ENCODE measurements around the gene ANKRD33B.
"Not testable (repeated sequence)": the region's sequence is repeated elsewhere in the genome, so short reads cannot be mapped to it uniquely, and the experiment has no call there.

ANKRD33B gene

DNA sequence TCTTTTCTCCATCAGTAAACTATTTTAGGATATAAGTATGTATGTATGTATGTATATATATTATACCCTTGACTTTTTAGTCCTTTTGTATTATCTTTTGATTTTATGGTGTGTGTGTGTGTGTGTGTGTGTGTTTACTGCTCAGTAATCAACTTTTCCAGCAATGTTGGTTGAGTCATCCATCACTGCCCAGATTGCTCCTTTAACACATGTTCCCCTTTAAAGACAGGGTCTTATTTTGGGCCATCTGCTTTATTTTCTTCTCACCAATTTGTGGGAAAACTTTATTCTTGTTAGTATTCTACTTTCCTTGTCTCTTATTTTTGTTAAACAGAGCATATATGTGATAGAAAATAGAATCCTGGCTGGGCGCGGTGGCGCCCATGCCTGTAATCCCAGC lies 28.1 kb downstream of the ANKRD33B start:
- no peak for DNase-seq (ENCODE audit: low read depth in 2 of 2, low spot score in 1 of 2)

DNA sequence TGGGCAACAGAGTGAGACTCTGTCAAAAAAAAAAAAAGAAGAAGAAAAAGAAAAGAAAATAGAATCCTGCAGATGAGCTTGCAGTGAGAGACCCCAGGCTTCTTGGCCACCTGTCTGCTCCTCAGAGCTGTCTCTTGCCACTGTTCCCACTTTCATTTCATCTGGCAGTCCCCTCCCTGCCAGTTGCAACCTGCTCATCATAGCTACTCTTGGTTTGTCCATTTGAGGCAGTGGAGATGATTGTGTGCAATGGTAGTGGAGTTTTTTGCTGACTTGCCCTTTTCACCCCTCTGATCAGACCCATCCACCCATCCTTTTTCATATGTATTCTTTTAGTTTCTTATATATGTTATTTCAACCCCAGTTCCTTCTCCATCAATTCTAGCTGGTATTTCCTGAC lies 28.7 kb downstream of the ANKRD33B start:
- no peak for DNase-seq (ENCODE audit: low read depth in 2 of 2, low spot score in 1 of 2)

DNA sequence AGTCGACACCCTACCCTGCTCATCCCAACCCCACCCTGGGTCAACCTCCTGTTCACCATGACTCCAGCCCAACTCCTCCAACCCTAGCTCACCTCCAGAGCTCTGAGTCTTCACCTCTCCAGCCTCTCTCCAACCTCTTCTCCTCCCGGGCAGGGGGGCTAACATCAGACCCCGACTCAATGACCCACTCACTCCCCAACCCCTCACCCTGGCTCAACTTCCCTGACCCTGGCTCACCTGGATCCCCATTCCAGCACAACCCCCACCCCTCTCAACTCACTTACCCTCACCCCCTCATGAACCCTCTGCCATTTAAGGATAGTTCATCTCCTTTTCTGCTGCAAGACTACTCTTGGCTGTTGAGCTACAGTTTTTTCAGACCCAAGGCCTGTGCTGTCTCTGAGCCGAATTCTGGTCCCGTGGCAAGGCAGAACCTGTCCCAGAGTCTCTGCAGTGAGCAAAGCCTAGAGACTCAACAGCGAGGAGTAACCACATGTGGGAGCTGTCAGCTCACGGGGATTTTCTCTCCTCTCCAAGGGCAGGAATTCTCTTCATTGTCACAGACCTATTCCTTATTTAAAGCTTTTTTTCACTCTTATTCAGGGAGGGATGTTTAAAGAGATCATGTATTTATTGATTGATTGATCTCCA lies 29.8 kb downstream of the ANKRD33B start:
- no peak for DNase-seq (ENCODE audit: low read depth in 2 of 2, low spot score in 1 of 2)

DNA sequence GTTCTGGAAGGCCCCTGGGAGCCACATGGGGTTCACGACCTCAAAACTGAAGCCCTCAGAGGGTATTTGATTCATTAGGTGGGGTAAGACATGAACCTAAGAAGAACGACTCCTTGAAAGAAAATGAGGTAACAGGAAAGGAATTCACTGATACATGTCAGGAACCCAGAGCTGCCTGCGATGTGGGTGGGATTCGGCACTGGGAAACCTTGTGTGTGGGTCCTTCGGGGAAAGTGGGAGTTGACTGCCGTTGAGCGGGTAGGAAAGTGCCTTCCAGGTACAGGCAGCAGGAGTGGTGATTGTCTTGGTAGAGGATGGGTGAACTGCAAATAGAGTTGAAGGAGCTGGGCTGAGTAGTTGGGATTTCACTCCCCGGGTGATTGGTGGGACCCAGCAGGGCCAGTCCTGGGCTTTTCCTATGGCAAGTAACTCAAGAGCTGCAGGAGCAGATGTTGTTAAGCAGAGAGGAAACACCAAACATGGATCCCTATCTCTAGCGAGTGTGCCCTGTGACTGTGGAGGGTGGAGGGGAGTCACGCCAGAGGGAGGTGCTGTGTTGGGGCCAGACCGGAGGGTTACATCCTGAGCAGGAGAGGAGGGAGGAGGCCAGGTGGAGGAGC lies 30.8 kb downstream of the ANKRD33B start:
- DNase-seq (ENCODE audit: low read depth in 2 of 2, low spot score in 1 of 2) = no peak

DNA sequence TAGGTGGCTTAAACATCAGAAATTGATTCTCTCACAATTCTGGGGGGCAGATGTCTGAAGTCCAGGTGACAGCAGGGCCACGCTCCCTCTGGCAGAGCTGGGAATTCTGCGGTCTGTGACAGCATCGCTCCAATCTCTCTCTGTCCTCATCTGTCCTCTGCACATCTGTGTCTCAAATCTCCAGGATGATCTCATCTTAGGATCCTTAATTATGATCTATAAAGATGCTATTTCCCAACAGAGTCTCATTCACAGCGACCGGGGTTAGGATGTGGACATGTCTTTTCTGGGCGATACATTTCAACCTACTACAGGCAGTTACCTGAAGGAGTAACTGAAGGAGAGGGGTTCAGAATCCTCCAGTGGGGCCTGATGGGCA lies 31.4 kb downstream of the ANKRD33B start:
- DNase-seq (ENCODE audit: low read depth in 2 of 2, low spot score in 1 of 2) = no peak

DNA sequence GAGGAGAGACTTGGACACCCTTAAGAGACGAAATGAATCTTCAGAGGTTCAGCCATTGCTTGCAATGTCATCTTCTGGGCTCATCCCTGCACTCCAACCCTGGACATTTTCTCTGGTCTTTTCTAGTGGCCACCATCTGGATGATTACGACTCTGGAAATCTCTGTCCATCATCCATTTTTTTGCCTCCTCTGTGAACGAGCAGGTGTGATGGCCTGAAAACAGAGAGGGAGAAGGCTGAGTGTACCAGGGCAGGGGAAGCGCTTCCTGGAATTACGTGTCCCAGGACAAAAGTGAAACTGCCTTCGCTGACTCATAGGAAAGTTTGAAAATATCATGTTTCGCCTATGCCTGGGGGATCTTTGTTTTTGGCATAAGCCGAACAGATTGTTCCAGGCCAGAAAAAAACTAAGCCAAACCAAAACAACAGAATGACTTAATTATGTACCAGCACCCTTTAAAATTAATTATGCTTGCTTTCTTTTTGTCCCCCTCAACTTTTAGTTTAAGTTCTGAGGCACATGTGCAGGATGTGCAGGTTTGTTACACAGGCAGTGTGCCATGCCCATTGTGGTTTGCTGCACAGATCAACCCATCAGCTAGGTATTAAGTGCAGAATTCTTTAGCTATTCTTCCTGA lies 31.9 kb downstream of the ANKRD33B start:
- DNase-seq (ENCODE audit: low read depth in 2 of 2, low spot score in 1 of 2) = no peak

DNA sequence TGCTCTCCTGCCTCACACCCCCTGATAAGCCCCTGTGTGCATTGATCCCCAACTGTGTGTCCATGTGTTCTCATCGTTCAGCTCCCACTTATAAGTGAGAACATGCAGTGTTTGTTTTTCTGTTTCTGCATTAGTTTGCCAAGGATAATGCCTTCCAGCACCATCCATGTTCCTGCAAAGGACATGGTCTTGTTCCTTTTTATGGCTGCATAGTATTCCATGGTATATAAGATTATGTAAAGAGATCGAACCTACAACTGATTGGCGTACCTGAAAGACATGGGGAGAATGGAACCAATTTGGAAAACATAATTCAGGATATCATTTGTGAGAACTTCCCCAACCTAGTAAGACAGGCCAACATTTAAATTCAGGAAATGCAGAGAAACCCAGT lies 32.4 kb downstream of the ANKRD33B start:
- DNase-seq (ENCODE audit: low read depth in 2 of 2, low spot score in 1 of 2) = no peak

DNA sequence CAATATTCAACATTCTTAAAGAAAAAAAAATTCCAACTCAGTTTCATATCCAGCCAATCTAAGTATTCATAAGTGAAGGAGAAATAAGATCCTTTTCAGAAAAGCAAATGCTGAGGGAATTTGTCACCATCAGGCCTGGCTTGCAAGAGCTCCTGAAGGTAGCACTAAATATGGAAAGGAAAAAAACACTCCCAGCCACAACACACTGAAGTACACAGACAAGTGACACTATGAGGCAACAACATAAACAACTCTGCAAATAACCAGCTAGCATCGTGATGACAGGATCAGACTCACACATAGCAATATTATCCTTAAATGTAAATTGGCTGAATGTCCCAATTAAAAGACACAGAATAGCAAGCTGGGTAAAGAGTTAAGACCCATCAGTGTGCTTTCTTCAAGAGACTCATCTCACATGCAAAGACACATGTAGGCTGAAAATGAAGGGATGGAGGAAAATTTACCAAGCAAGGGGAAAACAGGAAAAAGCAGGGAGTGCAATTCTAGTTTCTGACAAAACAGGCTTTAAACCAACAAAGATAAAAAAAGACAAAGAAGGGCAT lies 33.1 kb downstream of the ANKRD33B start:
- DNase-seq (ENCODE audit: low read depth in 2 of 2, low spot score in 1 of 2) = no peak

DNA sequence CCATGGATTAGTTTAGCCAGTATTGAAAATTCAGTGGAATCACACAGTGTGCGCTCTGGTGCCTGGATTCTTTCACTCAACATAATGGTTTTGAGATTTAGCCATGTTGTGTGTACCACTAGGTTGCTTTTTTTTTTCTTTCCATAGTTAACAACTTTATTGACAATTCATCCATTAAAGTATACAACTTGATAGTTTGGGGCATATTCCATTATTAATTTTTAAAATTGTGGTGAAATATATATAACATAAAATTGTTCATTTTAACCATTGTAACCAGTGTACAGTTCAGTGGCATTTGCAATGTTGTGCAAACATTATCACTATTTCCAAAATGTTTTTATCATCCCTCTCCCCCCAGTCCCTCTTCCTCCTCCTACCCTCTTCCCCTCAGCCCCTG lies 35.2 kb downstream of the ANKRD33B start:
- no peak for DNase-seq (ENCODE audit: low read depth in 2 of 2, low spot score in 1 of 2)

DNA sequence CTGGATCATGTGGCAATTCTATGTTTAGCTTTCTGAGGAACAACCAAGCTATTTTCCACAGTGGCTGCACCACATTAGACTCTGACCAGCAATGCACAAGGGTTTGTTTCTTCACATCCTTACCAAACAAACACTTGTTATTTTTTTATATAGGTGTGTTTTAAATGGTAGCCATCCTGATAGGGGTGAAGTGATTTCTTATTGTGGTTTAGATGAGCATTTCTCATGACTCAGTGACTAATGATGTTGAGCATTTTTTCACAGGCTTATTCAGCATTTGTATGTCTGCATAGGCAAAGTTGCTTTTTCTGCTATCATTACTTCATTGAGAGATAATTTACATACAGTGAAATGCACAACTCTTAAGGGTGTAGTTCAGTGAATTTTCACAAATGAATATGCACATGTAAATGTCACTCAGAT lies 36.0 kb downstream of the ANKRD33B start:
- no peak for DNase-seq (ENCODE audit: low read depth in 2 of 2, low spot score in 1 of 2)

DNA sequence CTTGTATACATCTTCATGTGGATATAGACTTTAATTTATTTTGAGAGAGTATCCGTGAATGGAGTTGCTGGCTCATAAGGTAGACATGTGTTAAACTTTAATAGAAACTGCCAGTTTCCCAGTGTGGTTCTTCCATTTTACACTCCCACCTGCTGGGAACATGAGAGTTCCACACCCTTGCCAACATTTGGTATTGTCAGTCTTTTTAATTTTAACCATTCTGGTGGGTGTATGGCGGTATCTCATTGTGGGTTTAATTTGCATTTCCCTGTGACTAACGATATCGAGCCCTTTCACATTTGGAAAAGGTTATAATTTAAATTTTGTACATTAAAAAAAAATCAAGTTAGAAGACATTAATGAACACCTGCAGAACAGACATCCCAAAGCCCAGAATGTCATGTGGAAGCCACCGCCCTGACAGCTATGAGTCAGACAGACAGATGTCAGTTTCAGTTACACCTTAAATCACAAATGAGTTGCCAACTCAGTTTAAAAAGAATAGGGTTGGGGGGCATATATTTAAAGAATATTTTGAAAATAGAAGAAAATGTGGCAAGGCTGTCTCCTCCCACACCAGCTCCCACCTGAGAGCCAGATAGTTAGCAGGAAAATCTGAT lies 36.9 kb downstream of the ANKRD33B start:
- DNase-seq (ENCODE audit: low read depth in 2 of 2, low spot score in 1 of 2) = no peak

DNA sequence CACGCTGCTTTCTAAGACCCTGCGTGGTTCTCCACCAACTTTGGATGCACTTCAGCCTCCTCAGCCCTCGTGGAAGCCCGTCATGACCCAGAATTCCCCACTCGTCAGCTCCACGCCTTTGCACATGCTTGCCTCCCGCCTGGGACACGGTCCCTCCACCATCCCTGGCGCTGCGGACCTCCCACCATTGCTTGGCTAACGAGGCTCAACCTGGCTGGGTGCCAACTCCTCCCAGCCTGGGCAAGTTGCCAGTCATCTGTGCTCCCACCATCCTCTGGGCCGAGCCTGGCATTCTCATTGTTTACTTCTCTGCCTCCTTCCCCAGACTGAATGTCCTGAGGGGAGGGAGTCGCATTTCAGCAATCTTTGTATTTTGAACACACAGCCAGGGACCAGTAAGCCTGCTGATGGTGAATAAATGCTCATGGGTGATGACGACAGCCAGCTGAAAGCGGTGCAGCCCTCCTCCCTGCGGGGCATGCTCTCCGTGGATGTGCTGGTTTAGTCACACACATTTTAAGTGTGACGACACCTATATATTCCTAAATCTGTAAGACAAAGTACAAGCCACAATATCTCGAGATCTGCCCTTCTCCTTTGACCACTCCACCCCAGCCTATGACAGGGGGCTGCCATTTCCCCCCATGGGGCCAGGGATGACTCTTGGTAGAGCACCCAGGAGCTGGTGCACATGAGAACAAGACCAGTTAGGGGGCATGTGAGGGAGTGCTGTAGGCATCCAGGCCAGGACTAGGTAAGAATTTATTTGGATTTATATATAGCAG lies 37.6 kb downstream of the ANKRD33B start:
- no peak for DNase-seq (ENCODE audit: low read depth in 2 of 2, low spot score in 1 of 2)

DNA sequence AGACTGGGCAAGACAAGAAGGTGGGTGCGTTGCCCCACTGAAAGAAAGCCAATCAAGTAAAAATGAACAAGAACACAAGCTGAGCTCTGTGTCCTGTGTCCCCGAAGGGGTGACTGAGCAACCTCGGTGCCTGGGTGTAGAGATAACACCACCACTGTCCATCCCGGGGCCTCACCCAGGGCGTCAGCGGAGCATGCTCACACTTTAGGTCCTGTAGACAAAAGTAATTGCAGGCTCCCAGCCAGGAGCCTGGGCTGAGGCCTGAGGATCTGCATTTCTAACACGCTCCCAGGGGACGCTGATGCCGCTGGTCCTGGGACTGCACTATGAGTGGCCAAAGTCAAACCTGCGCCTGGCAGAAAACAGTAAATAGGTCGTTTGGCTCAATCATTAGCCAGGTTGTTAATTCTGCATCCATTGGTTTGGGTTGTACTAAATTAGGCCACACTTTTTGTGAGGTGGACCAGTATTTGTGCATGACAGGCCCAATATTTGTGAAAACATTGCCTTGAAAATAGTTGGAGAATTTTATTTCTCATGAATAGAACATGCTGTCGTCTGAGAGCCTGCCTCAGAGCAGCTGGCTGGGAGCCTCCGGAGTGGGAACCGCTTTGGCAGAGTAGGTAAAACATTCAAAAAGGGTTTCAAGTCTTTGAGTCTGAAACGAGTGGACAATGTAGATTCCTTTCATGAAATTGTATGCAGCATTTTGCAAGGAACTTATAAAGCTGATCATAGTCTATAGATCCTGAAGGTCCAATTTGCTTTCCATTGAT lies 38.3 kb downstream of the ANKRD33B start:
- no peak for DNase-seq (ENCODE audit: low read depth in 2 of 2, low spot score in 1 of 2)

DNA sequence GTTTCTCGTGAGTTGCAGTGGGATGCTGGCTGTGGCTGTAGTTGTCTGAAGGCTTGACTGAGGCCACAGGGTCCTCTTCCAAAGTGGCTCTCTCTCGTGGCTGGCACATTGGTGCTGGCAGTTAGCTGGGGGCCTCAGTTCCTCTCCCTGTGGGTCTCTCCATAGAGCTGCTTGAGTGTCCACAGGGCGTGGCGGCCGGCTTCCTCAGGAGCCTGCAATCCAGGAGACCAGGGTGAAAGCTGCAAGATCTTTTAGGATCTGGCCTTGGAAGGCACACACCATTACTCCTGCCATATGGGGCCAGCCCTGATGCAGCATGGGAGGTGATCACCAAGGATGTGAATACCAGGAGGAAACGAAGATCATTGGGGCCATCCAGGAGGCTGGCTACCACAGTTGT lies 41.1 kb downstream of the ANKRD33B start:
- DNase-seq (ENCODE audit: low read depth in 2 of 2, low spot score in 1 of 2) = no peak

DNA sequence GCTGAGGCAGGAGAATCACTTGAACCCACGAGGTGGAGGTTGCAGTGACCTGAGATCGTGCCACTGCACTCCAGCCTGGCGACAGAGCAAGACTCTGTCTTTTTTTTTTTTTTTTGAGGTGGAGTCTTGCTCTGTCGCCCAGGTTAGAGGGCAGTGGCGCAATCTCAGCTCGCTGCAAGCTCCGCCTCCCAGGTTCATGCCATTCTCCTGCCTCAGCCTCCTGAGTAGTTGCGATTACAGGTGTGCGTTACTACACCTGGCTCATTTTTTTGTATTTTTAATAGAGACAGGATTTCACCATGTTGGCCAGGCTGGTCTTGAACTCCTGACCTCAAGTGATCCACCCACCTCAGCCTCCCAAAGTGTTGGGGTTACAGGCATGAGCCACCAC lies 42.8 kb downstream of the ANKRD33B start:
- not testable (repeated sequence) for DNase-seq (ENCODE audit: low read depth in 2 of 2, low spot score in 1 of 2)

DNA sequence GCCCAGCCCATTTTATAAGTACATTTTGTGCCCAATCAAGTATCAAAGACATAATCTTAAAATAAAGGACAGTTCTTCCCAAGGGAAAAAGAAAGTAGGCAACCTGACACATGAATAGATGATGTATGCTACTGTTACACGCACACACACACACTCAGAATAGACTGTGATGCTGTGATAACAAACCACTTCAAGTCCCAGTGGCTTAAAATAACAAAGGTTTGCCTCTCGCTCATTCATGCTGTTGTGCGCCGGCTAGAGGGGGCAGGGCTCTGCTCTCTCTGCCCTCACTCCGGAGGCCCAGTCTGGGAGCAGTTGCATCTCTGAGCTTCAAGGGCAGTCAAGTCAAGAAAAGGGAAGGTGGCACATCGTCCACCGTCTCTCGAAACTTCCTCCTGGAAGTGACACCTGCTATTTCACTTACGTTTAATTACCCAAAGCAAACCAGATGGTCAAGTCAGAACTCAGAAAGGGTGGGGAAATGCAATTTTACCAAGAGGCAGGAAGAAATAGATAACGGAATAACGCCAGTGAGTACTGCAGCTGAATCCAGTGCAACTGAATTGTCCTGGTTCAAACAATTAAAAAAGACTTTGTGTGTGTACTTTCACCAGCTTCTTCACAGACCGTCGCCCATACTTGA lies 43.3 kb downstream of the ANKRD33B start:
- no peak for DNase-seq (ENCODE audit: low read depth in 2 of 2, low spot score in 1 of 2)

DNA sequence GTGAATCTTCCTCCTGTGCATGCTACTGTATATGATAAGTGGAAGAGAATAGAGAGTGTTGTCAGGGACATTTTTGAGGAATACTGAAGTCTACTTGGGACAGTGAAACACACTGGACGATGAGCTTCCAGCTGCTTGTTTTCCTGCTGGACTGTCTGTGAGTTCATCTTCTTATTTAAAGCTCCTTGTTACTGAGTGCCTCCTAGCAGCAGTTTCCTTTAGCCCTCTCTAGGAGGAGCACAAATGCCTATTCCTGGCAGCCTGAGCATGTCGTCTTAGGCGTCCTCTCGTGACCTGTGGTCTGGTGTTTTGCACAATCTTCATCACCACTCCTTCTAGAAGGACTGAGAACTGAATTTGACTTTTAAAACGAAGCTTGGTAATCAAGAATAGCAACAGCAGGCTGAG lies 43.8 kb downstream of the ANKRD33B start:
- no peak for DNase-seq (ENCODE audit: low read depth in 2 of 2, low spot score in 1 of 2)

DNA sequence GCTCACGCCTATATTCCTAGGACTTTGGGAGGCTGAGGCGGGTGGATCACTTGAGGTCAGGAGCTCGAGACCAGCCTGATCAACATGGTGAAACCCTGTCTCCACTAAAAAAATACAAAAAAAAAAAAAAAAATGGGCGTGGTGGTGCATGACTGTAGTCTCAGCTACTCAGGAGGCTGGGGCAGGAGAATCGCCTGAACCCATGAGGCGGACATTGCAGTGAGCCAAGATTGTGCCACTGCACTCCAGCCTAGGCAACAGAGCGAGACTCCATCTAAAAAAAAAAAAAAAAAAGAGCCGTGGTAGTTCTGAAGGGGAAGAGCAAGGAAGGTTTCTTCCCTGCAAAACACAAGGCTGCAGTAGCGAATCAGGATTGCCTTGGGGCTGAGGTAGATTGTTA lies 44.2 kb downstream of the ANKRD33B start:
- DNase-seq (ENCODE audit: low read depth in 2 of 2, low spot score in 1 of 2) = not testable (repeated sequence)

DNA sequence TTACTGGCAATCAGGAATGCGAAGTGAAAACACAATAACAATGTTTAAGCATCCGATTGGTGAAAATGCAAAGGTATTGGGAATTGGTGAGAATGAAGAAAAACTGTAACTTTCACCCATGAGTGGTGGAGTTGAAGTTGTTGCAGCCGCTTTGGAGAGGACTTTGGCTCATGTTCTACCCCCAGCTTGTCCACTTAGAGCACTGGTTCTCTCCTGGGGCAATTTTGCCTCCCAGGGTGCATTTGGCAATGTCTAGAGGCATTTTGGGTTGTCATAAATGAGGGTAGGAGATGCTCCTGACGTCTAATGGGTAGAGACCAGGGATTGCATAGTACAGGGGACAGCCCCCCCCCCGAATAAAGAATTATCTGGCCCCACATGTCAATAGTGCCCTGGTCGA lies 46.2 kb downstream of the ANKRD33B start:
- no peak for DNase-seq (ENCODE audit: low read depth in 2 of 2, low spot score in 1 of 2)

DNA sequence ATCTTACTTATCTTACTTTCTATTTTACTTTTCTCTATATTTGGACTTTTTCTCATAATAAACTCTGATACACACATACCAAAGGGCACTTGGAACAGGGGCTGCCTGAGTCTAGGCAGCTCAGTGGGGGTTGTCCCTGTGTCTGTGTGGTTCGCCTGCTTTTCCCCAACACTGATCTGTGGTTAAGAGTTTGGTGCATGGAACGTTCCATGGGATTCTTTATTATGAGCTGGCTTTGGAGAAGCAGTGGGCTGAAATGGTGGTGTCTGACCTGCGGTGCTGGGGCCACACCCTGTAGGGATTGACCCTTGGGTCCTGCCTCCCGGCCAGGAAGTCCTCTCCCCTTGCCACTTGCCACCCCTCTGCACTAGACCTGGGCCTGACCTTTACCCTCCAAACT lies 47.4 kb downstream of the ANKRD33B start:
- no peak for DNase-seq (ENCODE audit: low read depth in 2 of 2, low spot score in 1 of 2)
